GM19035 (cell line): ENCODE measurements around the gene ITPA.
"Not testable (repeated sequence)": the region's sequence is repeated elsewhere in the genome, so short reads cannot be mapped to it uniquely, and the experiment has no call there.

Experiments
- ATAC-seq: cut with Tn5 transposase; IDR thresholded peaks from one replicate; pipeline ENCODE4 v1.9.1; 2021; ENCODE audit not compliant: unreplicated experiment

ITPA gene

DNA sequence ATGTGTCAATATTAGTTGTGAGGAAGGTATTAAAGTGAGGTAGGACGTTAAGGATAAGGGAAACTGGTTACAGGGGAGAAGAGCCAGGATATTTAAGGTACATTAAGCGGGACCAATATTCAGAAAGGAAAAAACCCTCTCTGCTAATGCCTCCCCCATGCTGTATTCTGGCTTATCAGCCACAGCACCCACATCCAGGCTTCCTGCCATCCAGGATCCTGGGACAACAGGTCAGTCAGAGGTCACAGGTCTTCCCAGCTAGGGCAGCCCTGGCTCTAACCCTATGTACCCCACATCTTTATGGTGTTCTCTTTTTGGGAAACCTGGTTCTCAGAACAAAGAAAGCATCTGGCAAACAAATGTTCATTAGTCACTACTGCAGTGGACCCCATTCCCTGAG lies 10.1 kb upstream of the ITPA start:
- no peak for ATAC-seq

DNA sequence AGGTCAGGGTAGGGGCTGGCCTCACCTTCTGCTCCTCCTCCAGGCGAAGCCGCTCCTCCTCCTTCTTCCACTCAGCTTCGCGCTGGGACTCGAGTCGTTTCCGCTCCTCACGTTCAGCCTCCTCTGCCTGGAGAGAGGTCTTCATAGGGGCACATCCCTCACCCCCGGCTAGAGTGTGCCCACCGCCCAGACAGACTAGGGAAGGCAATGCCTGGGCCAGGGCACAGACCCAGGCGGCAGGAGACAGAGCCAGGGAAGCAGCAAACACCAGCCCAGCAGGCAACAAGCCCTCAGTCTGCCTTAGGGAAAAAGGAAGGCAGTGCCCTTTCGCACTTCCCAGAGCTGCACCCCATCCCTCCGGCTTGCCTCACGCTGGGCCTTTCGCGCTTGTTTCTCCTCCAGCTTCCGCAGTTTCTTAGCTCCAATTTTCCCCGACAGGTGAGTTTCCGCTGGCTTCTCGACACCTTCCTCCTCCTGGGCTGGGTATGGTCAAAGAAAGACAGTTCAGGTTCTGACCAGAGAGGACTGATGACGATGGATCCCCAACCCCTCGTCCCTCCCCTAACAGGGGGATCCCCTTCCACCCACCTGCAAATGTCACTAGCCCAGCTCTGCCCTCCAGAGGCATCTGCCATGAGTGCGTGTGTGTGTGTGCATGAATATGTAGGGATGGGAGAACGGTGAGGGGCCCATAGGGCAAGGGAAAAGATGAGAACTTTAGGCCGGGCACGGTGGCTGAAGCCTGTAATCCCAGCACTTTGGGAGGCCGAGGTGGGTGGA lies 9.1 kb upstream of the ITPA start:
- no peak for ATAC-seq

DNA sequence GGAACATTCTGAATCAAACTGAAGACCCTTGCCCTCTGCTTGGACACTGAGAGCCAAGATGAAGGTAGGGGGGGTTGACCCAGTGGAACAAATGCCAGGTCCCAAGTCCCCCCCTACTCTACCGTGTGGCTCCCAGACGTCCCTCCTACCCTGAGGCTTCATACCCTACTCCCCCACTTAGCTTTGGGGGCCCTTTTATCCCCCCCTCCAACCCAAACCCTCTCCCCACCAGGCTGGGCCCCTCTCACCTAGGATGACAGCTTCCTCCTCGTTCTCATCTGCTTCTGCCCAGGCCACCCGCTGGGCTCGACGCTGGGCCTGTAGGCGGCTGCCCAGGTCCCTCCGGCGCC lies 6.4 kb upstream of the ITPA start:
- ATAC-seq, result no peak

DNA sequence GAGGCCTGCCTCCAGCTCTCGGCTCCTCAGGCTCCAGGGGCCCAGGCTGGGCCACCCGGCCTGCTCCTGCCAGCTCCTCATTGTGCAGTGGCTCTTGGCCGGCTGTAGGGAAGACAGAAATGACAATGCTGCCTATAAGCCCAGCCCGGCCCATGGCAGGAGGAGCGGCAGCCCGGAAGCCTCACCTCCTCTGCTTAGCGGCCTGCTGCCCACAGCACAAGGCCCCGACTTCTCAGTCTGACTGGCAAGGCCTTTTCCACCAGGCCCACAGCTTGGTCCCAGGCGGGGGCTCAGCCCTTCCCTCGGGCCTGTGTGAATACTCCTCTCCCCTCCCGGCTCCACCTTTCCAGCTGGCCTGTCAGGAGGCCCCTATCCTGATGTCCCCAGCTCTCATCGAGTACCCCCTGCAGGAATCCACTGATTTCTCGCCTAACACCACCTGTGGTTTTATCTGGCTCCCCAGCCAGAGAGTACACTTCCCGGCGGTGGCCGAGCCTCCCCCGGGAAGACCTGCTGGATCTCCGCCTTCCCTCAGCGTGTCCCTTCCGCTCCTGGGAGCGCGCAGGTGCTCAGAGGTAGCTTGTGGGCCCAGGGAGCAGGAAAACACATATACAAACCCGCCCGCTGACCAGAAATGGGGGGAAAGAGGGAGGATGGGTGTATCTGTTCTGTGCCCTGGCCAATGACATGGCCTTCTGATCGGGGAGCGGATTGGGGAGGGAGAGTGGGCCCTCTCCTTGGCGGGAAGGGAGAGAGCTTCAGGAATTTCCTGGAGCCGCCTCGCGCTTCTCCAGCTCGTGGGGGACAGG lies 5.8 kb upstream of the ITPA start:
- peak; percentile 21 for ATAC-seq

DNA sequence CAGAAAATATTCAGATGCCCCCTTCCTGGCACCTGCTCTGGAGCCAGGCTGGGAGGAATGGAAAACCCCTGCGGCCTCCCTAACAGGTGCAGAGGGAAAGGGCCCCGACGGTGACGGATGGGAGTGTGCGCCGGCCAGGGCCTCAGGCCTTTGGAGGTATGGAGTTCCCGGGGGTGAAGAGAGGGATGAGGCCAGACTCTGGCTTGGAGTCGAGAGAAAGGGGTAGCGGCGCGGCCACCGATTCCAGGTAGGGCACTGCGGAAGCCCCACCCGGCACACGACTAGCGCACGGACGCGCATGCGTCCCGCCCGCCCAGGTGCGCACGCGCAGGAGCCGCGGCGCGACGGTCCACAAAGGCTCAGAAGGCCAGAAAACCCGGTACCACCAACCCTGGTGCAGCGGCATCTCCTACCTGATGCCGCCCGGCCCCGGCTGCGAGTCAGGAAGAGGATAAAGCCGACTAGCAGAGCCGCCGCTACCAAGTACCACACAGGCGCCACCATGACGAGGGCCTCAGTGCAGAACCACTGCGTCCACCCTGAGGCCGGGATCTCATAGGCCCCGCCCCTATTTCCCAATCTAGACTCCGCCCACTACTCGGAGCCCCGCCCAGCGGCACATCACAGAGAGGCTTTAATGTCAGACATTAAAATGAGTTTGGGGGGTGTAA lies 5.0 kb upstream of the ITPA start, which contains the start of gene DDRGK1:
Gene DDRGK1 (minus strand): TSS at position 559 of the 671 bp plus-strand sequence. CDS start 55 bp downstream, at position 504.
- peak; percentile 78 for ATAC-seq

DNA sequence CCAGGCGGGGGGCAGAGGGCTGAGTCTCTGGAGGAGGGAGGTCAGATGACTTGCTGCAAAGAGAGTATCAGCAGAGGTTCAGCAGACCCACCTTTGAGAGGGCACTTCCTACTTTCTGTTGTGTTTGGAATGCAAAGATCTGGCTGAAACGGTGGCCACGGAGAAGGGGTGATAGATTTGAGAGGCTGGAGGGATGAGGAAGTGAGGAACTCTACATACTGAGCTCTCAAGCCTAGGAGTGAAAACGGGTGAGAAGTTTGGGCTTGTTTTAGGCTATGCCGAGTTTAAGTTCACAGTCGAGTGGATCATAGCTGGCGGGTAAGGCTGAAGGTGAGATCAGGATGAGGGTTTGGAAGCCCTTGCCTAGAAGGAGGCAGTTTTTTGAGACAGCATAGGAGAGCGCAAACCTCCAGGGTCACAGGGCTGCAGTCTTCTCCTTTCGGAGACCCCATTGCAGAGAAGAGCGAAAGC lies 477 bp upstream of the ITPA start:
- no peak for ATAC-seq

DNA sequence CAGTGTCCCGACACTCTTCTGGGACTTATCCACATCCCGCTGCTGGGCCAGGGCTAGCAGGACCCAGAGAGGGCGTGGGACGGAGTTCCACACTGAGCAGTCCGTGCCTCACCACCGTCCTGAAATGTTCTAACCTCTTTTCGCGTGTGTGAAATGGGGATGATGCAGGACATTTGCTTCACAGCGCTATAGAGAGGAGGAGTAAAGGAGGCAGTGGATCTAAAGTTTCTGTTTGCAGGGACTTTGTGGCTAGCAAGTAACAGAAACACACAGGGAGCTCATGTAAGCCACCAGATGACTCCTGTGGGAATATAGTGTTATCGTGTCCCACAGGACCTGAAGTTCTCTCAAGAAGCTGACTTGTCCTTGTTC lies 634 bp downstream of the ITPA start:
- ATAC-seq, result no peak

DNA sequence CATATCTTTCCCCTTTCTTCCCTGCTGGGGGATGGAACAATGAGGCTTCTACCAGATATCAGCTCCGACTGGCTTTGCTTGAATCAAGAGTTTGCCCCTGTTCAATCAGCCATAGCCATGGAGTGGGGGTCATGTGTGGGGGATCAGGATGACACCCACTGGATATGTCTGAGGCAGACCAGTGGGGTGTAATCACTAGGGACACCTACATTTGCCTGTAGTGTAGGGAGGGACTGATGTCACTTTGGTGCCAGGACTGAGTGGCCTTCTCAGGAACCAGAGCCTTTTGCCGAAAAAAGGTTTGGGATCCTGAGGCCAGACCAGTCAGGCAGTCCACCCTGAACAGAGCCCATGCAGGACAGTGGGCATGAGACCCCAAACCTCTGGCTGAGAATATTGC lies 1.0 kb downstream of the ITPA start:
- no peak for ATAC-seq

DNA sequence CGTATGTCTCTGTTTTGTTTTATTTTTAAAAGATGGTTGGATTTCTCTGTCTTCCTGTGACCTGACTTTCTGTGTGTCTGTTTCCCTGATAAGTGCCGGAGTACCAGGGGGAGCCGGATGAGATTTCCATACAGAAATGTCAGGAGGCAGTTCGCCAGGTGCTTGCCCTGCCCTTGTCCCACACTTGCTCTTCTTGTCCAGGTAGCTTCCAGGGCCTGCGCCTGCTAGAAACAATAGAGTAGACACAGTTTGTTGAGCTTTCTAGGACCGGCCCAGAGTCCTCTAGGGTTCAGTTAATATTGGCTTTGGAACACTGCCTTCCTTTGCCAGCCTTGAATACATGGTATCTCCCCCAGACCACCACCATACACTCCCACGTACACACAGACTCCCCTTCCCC lies 3.9 kb downstream of the ITPA start:
- ATAC-seq, result no peak

DNA sequence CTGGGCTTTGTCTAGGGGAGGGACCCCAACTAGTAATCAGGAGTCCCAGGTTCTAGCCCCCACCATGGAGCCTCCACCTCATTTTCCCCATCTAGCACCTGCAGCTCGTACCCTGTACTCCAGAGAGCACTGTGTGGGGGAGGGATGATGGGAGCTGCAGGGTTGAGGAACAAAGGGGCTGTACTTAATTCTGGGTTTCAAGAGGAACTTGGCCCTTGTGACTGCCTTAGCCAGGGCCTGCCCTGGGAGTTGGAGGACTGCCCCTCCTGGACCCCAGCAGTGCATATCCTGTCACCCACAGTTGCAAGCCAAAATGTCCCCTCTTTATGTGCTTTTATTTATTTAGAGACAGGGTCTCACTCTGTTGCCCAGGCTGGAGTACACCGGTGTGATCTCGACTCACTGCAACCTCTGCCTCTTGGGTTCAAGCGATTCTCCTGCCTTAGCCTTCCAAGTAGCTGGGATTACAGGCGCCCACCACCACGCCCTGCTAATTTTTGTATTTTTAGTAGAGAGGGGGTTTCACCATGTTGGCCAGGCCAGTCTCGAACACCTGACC lies 6.1 kb downstream of the ITPA start:
- not testable (repeated sequence) for ATAC-seq

DNA sequence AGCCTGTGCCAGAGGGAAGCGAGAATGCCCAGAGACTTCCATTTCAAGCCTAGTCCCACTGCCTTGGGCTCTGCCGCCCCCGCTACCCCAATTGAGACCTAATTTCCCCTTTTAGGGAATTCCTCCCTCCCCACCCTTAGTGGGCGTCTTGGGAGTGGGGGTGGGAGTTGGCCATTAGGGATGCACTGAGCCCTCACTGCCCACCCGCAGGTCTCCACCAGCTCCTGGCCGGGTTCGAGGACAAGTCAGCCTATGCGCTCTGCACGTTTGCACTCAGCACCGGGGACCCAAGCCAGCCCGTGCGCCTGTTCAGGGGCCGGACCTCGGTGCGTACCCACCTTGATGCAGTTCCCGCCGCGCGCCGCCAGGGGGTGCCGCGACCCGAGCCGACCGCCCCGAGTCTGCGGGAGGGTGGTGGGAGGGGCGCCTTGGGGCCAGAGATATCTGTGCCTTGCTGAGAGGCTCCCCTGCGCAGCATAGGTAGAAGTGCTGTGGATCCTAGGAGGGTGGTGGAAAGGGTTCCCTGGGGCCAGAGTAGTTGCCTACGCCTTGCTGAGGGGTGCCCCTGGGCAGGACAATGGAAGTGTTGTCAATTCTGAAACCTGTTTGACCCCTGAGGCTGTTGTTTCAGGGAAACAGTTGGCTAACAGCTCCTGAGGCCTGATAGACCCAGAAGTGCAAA lies 9.2 kb downstream of the ITPA start:
- ATAC-seq, result no peak

DNA sequence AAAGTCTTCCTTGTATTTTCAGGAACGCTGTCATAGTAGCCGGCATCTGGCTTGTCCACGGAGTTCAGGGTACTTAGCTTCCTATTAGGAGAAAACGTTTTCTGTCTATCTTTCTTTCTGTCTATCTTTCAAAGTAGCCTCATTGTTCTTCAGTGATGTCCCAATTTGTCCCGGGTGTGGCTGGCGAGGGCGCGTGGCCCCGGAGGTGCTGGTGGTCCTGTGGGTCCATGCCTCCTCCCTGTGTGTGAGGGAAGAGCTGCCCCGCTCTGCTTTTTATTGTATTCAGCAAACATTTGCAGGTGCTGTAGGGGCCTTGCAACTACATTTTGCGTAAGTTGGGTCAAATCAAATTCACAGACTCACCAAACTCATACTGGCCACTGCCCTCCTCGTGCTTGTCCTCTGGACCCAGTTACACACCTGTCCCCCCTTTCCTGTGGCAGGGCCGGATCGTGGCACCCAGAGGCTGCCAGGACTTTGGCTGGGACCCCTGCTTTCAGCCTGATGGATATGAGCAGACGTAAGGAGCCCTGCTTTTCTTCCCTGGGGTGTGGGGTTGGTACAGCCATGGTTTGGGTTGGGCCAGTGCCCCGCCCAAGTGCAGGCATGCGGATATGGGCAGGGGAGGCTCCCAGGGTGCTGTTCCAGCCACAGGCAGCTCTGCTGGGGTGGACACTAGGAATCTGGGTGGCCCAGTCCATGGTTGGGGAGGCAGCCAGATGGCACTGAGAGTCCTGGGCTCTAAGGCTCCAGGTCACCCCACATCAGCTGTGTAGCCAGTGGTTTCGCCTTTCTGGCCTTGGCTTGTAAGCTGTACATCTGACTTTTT lies 12.3 kb downstream of the ITPA start:
- no peak for ATAC-seq

DNA sequence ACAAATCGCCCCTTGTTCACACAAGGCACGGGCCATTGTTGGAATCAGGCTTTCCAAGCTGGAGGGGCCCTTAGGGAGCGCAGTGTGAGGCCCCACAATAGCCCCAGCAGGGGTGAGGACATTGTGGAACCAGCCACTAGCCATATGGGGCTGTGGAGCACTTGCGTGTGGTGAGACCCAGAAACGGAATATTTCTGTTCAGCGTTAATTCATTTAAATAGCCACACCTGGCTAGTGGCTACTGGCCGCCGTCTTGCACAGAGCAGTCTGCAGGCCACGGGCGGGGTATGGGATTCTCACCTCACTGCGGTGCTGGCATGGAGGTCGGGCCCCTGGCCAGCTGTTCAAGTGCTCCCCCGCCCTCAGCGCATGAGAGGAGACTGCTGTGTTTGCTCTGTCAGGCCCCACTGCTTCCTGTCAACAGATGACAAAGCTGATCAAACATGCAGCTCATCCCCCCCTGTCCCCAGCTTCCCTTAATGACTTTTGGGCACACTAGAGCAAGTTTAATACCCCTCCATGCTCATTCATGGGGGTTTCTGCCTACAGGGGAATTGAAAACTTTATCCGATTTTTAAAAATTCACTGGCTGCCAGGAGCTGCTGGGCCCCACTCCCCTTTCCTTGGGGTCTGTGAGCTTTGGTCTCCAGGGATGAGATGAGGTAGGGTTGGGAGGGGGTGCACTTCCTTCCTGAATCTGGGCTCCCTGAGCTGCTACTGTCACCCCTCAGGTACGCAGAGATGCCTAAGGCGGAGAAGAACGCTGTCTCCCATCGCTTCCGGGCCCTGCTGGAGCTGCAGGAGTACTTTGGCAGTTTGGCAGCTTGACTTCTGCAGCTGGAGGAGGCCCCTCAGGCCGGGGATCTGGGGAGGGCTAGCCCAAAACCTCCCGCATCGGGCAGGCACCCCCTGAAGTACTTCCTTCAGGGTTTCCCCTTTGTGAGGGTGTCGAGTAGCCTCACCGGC lies 13.6 kb downstream of the ITPA start:
- ATAC-seq, result no peak

DNA sequence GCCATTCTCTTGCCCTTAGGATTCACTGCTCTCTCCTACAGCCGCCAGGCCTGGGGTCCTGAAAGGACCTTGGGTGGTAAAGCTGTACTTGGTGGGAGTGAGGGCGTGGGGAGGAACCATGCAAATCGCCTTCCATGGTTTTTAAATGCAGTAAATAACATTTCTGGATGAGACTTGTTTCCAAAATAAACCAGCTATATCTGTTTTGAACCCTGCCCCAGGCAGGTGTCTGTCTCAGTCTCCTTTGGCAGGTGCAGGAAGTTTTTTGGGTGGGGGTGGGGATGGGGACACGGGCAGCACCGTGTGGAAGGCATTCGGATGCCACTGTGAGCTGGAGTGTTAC lies 14.3 kb downstream of the ITPA start:
- no peak for ATAC-seq

DNA sequence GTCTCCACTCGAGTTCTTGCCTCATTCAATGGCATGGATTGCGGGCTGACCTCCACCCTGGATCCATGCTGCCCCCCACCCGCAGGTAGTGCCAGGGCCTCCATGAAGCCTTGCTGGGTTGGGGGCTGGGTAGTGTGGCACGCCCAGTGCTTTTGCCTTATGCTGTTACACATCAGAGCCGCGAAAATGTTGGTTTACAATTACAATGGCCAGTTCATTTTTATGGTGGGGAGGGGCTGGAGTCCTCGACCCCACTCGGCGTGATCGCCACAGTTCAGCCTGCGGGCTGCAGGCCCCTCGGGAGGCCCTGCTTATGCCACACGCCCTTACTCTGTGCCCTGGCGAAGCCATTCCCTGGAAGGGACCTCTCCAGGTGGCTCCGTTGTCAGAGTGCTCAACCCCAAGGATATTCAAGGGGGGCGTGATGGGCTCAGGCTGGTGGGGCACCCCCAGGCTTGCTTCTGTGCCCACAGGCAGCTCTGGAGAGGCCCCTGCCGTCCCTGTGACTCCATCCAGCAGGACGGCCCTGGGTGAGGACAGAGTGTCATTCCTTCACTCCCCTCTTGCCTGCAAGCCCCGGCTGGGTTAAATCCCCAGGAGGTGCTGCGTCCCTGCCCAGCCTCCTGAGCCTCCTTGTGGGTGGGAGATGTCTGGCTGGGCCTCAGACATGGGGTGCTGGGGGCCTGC lies 14.8 kb downstream of the ITPA start:
- no peak for ATAC-seq

DNA sequence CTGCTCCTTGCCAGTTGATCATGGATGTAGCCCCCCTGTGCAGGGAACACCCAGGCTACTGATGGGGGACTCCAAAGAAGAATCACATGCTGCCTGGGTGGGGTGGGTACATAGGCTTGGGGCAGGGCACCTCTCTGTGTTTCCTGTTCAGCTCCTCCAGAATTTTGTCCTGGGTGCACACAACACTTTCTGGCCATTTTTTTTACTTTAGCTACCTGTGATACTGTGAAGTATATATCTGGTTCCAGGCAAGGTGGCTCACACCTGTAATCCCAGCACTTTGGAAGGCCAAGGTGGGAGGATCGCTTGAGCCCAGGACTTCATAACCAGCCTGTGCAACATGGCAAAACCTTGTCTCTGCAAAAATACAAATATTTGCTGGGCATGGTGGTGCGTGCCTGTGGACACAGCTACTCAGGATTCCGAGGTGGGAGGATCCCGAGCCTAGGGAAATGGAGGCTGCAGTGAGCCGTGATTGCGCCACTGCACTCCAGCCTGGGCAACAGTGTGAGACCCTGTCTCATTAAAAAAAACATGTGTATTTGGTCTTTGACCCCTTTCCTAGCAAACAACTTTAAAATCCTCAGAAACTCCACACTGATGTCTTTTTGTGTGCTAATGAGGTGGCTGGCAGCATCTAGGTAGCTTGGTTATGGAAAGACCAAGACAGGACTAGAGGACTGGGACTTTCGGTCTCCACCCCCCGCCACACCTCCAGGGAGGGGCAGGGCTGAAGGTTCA lies 15.6 kb downstream of the ITPA start:
- no peak for ATAC-seq

DNA sequence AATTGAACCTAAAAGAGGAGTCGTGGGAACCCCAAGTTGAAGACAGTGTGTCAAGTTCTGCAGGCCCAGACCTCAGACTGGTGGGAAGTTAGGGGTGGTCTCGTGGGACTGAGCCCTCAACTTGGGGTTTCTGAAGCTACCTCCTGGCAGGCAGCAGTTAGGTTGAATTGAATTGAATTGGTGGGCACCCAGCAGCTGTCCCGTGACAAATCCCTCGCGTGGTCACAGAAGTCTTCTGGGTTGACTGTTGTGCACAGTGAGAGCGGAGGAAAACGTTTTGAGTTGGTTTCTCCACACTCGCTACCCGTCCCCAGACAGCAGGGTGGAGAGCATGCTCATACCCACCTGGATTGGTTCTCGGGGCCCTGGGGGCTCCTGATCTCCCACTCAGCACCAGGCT lies 16.8 kb downstream of the ITPA start:
- ATAC-seq, result no peak

DNA sequence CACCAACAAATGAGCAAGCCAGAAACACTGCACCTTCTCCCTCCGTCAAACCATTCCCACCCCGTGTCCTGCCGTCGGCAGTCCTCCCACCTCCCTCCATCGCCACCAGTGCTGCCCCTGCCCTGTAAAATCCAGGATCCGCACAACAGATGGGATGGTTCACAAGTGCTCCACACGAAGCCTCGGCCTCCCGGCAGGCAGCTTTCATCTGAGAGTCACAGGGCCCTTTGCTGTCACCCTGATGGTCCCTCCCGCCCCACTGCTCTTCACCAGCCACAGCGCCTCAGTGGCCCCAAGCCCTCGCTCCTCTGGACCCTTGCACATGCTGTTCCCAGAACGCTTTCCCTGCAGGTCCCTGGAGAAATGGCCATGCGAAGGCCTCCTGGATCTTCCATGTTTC lies 17.6 kb downstream of the ITPA start:
- ATAC-seq, result no peak
